ENCODE results near the gene NES. TPM values are rescaled to one million over a fixed set of nuclear protein-coding genes. Genes with fewer than 3 reads are reported as not detected.
A peak's percentile ranks its signal among the peaks of the same experiment; 100 is the strongest.

NES gene
- polyA plus RNA-seq, 3 donors, result not detected

GRCh38 chr1:156709757-156710489 is 32.7 kb upstream of the NES start:
- Mint-ChIP-seq H3K27me3 (ENCODE audit: low read depth in 3 of 3) (peaks cover 34 to 48% (median 40%) of the 10 kb centered on the region in 3 donors), H3K4me1 (peaks cover 21% of the 10 kb centered on the region), H3K4me3 (no peak overlapping the region), H3K36me3 (peaks cover 10 to 15% of the 10 kb centered on the region in 2 donors), H3K27ac (peak overlapping the region in 1 of 7 donors; percentile 40), H3K9me3 (peaks cover 0 to 16% (median 9%) of the 10 kb centered on the region in 7 donors)
- intact Hi-C loops (cut with micrococcal nuclease), result no loop called here
- 97% methylated on average over 6 of the region's 11 CpGs for WGBS (ENCODE audit: insufficient coverage)
- Histone ChIP-seq H3K4me2 (replicated peaks; ENCODE audit: extremely low read depth, low read length, poor library complexity, severe bottlenecking) (no peak overlapping the region), H3K27ac (ENCODE audit: low read depth in 1 of 2, low read length in 2 of 2) (no peak overlapping the region), H3K4me3 (replicated peaks in 1 of 3; ENCODE audit: low read depth in 2 of 3, low read length in 3 of 3) (no peak overlapping the region), H3K9me3 (replicated peaks in 1 of 2; ENCODE audit: control insufficient read depth in 1 of 2, insufficient read depth in 1 of 2, low read length in 2 of 2) (peaks cover 0 to 10% of the 10 kb centered on the region in 2 donors), H3K4me1 (ENCODE audit: control insufficient read depth in 1 of 2, insufficient read depth in 2 of 2, low read length in 2 of 2) (peaks cover 17 to 18% of the 10 kb centered on the region in 2 donors), H3K36me3 (replicated peaks in 1 of 2; ENCODE audit: control insufficient read depth in 1 of 2, insufficient read depth in 2 of 2, low read length in 2 of 2) (no peaks in the 10 kb centered on the region), H3K79me2 (ENCODE audit: insufficient read depth, low read length) (no peaks in the 10 kb centered on the region), H3K9ac (ENCODE audit: insufficient read depth, low read length, poor library complexity, severe bottlenecking) (no peak overlapping the region), H2AFZ (ENCODE audit: insufficient read depth, low read depth, low read length, poor library complexity, severe bottlenecking) (no peak overlapping the region), H4K20me1 (ENCODE audit: insufficient read depth, low read length) (peaks cover 6% of the 10 kb centered on the region), H3K27me3 (ENCODE audit: control insufficient read depth in 2 of 2, insufficient read depth in 2 of 2, low read length in 2 of 2) (peaks cover 23 to 37% of the 10 kb centered on the region in 2 donors)
- DNase-seq, result no peak
- TF ChIP-seq CTCF (IDR thresholded peaks at IDR 0.05), result no peak

GRCh38 chr1:156709031-156709430 is 31.8 kb upstream of the NES start:
- TF ChIP-seq CTCF (IDR thresholded peaks at IDR 0.05), result no peak
- Histone ChIP-seq H3K4me2 (replicated peaks; ENCODE audit: extremely low read depth, low read length, poor library complexity, severe bottlenecking) (no peak overlapping the region), H3K79me2 (ENCODE audit: insufficient read depth, low read length) (no peaks in the 10 kb centered on the region), H3K36me3 (replicated peaks in 1 of 2; ENCODE audit: control insufficient read depth in 1 of 2, insufficient read depth in 2 of 2, low read length in 2 of 2) (no peaks in the 10 kb centered on the region), H3K4me3 (replicated peaks in 1 of 3; ENCODE audit: low read depth in 2 of 3, low read length in 3 of 3) (no peak overlapping the region), H3K9me3 (replicated peaks in 1 of 2; ENCODE audit: control insufficient read depth in 1 of 2, insufficient read depth in 1 of 2, low read length in 2 of 2) (peaks cover 0 to 15% of the 10 kb centered on the region in 2 donors), H3K27me3 (ENCODE audit: control insufficient read depth in 2 of 2, insufficient read depth in 2 of 2, low read length in 2 of 2) (peaks cover 32 to 46% of the 10 kb centered on the region in 2 donors), H4K20me1 (ENCODE audit: insufficient read depth, low read length) (peaks cover 6% of the 10 kb centered on the region), H3K4me1 (ENCODE audit: control insufficient read depth in 1 of 2, insufficient read depth in 2 of 2, low read length in 2 of 2) (peaks cover 20 to 22% of the 10 kb centered on the region in 2 donors), H3K27ac (ENCODE audit: low read depth in 1 of 2, low read length in 2 of 2) (no peak overlapping the region), H3K9ac (ENCODE audit: insufficient read depth, low read length, poor library complexity, severe bottlenecking) (no peak overlapping the region), H2AFZ (ENCODE audit: insufficient read depth, low read depth, low read length, poor library complexity, severe bottlenecking) (no peak overlapping the region)
- H3K27ac Mint-ChIP-seq, result peak overlapping the region in 1 of 7 donors; percentile 40
- no peak overlapping the region for H3K4me3 Mint-ChIP-seq
- peaks cover 43 to 56% (median 49%) of the 10 kb centered on the region in 3 donors for H3K27me3 Mint-ChIP-seq (ENCODE audit: low read depth in 3 of 3)
- peaks cover 28% of the 10 kb centered on the region for H3K4me1 Mint-ChIP-seq
- no peak for DNase-seq
- WGBS (ENCODE audit: insufficient coverage), result 92% methylated on average over 3 of the region's 4 CpGs
- intact Hi-C loops (cut with micrococcal nuclease), result no loop called here
- peaks cover 0 to 20% (median 10%) of the 10 kb centered on the region in 7 donors for H3K9me3 Mint-ChIP-seq
- peaks cover 10 to 16% of the 10 kb centered on the region in 2 donors for H3K36me3 Mint-ChIP-seq
